Skin of body (tissue), 2 donors: Measurements from ENCODE around the gene MMP13. TPM values are rescaled to one million over a fixed set of nuclear protein-coding genes. Genes with fewer than 3 reads are reported as not detected.
A peak's percentile ranks its signal among the peaks of the same experiment; 100 is the strongest.
"Not testable (repeated sequence)": the region's sequence is repeated elsewhere in the genome, so short reads cannot be mapped to it uniquely, and the experiment has no call there.

Experiments used
- DNase-seq: peaks from one replicate; lab custom pipeline; 2025; lab: John Stamatoyannopoulos, UW
- total RNA-seq: library from RNA; depleted of rRNA; stranded (reverse); fragments of >200 nt; gene quantifications from one replicate; pipeline ENCODE4 v1.2.3, GENCODE V29; 2014

Gene MMP13
- total RNA-seq = not detected

DNA sequence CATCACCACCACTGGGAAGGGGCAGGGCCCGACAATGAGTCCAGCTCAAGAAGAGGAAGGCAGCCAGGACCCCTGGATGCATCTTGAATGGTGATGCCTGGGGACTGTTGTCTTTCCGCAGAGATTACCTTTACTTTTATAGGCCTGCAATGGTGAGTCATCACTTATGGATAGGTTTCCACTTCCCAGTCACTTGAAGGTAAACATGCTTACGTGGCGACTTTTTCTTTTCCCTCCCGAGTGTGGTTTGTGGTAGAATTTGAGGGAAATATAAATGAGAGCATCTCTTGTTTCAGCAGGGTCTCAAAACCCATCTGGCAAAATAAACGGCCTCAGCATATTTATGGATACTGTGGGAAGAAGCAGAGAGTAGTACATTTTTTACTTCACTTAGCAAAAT, at the start of gene MMP13:
Gene MMP13, minus strand, starts transcription at position 109 of the 400 bp plus-strand sequence. Its CDS starts 27 bp downstream, at position 82.
- DNase-seq = no peak

DNA sequence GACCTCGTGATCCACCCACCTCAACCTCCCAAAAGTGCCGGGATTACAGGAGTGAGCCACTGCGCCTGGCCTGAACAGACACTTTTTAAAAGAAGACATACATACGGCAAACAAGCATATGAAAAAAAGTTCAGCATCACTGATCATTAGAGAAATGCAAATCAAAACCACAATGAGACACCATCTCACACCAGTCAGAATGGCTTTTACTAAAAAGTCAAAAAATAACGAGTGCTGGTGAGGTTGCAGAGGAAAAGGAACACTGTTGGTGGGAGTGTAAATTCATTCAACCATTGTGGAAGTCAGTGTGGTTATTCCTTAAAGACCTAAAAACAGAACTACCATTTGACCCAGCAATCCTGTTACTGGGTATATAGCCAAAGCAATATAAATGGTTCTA, 48.7 kb upstream of the MMP13 start:
- DNase-seq = not testable (repeated sequence)

- no peak for DNase-seq
Observed at GRCh38 chr11:102994105-102994504, 38.6 kb upstream of the MMP13 start.

GRCh38 chr11:102991776-102992175, 36.2 kb upstream of the MMP13 start:
- DNase-seq = no peak

- no peak for DNase-seq
Observed at GRCh38 chr11:102990145-102990544, 34.6 kb upstream of the MMP13 start.

DNA sequence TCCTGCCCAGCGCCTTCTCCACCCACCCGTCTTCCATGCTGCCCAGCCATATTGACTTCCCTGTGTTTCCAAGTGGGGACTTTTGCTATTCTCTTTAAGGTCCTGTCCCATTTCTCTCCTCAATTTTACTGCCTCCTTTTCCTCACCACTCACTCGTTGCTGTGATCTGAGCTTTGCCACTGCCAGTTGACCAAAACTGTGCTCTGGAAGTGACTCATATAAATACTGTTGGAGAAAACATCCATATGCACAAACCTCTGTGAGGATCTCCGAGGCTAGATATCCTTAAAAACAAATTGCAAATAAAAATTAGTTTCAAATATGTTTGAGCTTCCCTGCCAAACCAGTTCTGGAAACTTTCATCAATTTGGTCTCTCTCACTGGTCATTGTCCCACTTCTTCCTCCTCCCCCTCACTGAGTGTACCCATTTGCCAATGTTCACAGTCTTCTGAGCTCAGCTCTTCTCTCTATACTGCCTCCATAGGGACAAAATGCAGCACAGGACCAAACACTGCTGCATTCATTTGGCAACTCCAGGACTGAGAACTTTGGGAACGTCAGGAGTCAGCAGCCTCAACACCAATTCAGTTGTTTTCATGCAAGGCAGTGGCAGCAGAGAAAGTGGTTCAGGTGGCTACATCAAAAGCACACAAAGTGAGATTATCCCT, 34.0 kb upstream of the MMP13 start:
- no peak for DNase-seq

DNA sequence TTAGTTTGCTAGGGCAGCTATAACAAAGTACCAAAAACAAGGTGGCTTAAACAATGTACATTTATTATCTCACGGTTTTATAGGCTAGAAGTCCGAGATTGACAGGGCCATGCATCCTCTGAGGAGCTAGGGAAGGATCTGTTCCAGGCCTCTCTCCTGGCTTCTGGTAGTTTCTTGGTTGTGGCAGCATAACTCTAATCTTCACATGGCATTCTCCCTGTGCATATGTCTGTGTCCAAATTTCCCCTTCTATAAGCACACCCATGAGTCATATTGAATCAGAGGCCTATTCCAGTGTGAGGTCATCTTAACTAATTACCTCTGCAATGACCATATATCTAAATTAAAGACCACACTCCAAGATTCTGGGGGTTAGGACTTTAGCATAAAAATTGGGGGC, 31.3 kb upstream of the MMP13 start:
- DNase-seq = no peak

- DNase-seq = no peak
Observed at GRCh38 chr11:102985850-102986249, 30.3 kb upstream of the MMP13 start.

GRCh38 chr11:102983486-102983885, 28.0 kb upstream of the MMP13 start:
- DNase-seq = no peak

- DNase-seq = no peak
Observed at GRCh38 chr11:102981324-102981910, 25.9 kb upstream of the MMP13 start.

DNA sequence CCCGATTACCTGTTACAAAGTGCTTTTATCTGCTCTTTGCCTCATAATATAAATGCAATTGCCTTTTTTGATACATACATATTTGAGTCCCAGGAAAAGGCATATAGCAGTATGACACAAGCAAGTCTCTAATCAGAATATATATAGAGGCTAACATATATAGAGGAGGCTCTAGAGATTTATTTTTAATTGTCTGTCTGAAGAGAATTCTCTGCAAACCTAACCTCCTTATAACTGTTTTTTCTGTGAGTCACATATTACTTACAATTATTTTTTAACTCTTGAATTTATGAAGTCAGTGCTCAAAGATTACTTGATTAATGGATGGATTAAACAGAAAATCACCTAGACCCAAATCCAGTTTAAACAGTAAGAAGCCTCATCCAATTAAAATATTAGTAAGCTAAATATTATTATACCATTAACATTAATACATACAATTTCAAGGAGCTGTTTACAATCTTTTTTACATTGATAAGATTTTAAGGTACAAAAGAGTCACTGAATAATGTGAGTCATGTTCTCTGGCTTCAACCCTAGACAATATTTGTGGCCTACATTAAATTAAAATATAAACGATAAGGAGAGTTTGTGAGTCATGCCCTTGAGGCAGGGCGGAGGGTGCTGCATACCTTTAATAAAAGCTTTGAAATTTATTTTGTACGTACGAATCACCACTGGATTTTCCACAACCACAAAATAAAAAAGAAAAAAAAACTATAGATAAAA, 19.2 kb upstream of the MMP13 start:
- no peak for DNase-seq

DNA sequence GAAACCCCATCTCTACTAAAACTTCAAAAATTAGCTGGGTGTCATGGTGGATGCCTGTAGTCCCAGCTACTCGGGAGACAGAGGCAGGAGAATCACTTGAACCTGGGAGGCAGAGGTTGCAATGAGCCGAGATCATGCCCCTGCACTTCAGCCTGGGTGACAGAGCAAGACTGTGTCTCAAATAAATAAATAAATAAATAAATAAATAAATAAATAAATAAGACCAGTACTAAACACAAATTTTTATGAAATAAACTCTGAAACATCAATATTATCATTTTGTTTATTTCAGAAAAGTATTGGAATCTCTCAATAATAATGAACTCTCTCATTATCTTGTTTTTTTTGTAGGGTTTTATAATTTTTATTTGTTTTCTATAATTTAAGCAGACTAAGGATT, 18.2 kb upstream of the MMP13 start:
- not testable (repeated sequence) for DNase-seq

- no peak for DNase-seq
Observed at GRCh38 chr11:102972853-102973252, 17.3 kb upstream of the MMP13 start.

- no peak for DNase-seq
Observed at GRCh38 chr11:102971766-102972165, 16.2 kb upstream of the MMP13 start.

DNA sequence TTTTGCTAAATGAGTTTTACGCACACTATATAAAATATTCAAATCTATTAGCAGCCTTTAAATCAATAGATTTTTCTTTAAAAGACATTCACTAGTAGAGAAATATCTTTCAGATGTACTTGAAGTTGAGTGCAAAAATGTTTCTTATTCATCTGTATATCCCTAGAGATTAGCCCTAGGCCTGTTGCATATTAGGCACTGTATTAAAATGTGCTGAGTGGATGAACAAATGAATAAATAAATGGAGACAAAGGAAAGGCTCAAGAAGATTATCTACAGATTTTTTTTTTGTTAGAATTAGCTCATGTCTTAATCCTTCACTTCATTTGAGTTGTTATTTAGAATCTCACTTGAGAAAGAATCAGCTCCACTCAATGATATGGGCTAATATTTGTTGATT, 12.0 kb upstream of the MMP13 start:
- no peak for DNase-seq

DNA sequence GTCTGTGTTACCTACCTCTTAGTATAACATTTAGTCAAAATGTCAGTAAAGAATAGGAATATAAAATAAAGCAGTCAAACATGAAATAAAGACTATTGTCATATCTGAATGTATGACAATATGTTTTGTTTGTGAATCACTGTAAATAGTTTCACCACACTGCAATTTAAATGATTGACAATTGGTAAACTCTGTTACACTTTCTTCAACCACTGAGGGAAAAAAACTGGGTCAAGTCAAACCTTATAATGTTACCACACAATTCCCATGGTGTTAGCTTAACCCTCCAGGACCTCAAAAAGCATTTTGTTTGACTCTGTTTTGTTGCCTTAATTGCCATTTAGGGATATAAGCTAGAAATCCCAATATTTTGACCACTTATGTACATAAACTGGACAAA, 10.5 kb upstream of the MMP13 start:
- DNase-seq = no peak

GRCh38 chr11:102964867-102965266, 9.3 kb upstream of the MMP13 start:
- DNase-seq = no peak

DNA sequence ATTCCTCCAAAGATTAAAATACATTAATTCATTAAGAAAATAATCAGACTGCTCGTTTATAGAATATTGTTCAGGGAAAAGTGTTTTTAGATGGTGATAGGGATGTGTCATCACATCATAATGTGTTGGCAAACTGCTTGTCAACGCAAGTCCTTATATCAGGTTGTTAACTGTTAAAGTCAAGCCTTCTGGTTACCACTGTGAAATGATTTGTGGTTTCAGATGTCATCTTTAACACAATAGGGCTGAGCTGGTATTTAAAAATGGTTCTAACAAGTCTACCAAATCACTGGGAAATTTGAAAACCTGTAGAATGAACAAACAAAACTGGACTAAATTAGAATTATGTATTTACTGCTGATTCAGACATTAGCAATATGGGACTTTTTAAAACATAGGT, 2.4 kb upstream of the MMP13 start:
- DNase-seq = no peak

DNA sequence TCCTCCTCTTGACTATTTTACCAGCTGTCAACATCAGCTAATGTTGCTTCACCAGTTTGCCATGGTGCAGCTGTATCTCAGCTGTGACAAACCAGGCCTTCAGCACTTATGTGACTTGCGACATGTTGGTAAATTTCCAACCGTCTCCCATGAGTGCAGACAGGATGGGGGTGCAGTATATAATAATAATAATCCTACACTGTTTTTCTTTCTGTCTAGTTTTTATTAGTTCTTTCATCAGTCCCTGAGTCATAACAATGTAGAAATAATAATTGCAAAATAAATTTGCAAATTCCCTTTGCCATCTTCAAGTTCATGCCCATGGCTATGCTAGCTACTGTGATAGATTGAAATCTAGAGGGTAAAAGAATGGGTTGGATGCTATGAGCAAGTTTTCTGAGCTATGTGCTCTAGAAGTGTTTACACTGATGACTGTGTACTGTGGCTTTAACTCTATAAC, 4.9 kb downstream of the MMP13 start:
- no peak for DNase-seq

GRCh38 chr11:102946237-102946636, 9.3 kb downstream of the MMP13 start:
- no peak for DNase-seq

DNA sequence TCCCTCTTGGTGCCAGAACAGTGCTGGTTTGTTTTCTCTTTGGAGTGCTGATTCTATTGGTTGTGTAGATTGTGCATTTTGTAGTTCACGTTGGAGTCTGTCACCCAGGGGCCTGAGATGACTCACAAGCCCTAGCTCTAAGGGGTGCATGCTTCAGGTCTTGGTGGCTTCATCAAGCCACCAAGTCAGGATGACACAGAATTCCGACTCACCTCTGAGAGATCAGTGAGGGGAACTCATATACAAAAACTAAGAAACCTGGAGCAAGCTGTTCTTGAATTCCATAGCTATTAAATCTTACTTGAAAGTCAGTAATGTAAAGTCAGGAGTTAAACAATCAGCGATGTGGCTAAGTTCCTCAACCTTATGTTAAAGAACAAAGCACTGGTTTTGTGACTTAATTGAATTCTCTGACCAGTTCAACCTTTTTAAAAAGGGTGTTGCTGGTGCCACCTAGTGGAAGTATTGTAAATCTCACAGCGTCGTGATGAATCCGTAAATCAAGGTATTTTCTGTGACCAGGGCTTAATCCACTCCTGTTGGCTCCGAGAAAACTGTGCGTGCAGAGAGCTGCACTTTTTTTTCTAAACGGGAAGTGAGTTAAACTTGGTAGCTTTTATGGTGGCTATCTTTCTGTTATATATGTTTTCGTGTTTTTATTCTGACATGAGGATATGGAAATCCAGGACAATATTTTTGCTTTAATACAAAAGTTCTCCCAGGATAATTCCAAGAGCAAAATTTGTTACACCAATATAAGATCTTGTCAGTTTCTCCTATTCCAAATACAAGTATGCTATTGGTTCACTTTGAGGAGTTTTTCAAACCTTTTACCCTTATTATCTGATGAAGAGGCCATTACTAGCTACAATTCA, 14.6 kb downstream of the MMP13 start:
- DNase-seq = peak; percentile 20
